ENCODE measurements around the gene SLC25A26.
A peak's percentile ranks its signal among the peaks of the same experiment; 100 is the strongest.
"Not testable (repeated sequence)": the region's sequence is repeated elsewhere in the genome, so short reads cannot be mapped to it uniquely, and the experiment has no call there.

The SLC25A26 gene

GRCh38 chr3:66220602-66221377 lies at the start of gene SLC25A26:
SLC25A26 (plus strand) TSS chr3:66221001; CDS start chr3:66221095, 94 bp downstream.
- peak; percentile 88 for DNase-seq

- no peak for DNase-seq
These were observed 48.4 kb upstream of the SLC25A26 start for GRCh38 chr3:66172394-66172793.

GRCh38 chr3:66177026-66177425 lies 43.8 kb upstream of the SLC25A26 start:
- DNase-seq = no peak

GRCh38 chr3:66178206-66178605 lies 42.6 kb upstream of the SLC25A26 start:
- DNase-seq = no peak

- no peak for DNase-seq
These were observed 41.0 kb upstream of the SLC25A26 start for GRCh38 chr3:66179793-66180192.

- no peak for DNase-seq
These were observed 39.0 kb upstream of the SLC25A26 start for GRCh38 chr3:66181764-66182163.

- DNase-seq = no peak
These were observed 38.6 kb upstream of the SLC25A26 start for GRCh38 chr3:66182246-66182645.

GRCh38 chr3:66186545-66186944 lies 34.3 kb upstream of the SLC25A26 start:
- no peak for DNase-seq

GRCh38 chr3:66195347-66195783 lies 25.4 kb upstream of the SLC25A26 start:
- DNase-seq = no peak

- DNase-seq = no peak
These were observed 24.2 kb upstream of the SLC25A26 start for GRCh38 chr3:66196633-66197032.

- no peak for DNase-seq
These were observed 22.2 kb upstream of the SLC25A26 start for GRCh38 chr3:66198437-66199088.

- no peak for DNase-seq
These were observed 21.7 kb upstream of the SLC25A26 start for GRCh38 chr3:66199089-66199473.

GRCh38 chr3:66200147-66200546 lies 20.7 kb upstream of the SLC25A26 start:
- no peak for DNase-seq

- DNase-seq = no peak
These were observed 20.0 kb upstream of the SLC25A26 start for GRCh38 chr3:66200786-66201185.

- no peak for DNase-seq
These were observed 17.5 kb upstream of the SLC25A26 start for GRCh38 chr3:66203275-66203674.

GRCh38 chr3:66206806-66207205 lies 14.0 kb upstream of the SLC25A26 start:
- DNase-seq = no peak

GRCh38 chr3:66208189-66208588 lies 12.6 kb upstream of the SLC25A26 start:
- no peak for DNase-seq

GRCh38 chr3:66210687-66211295 lies 10.0 kb upstream of the SLC25A26 start:
- no peak for DNase-seq

GRCh38 chr3:66211779-66212178 lies 9.0 kb upstream of the SLC25A26 start:
- no peak for DNase-seq

- no peak for DNase-seq
These were observed 5.7 kb upstream of the SLC25A26 start for GRCh38 chr3:66215106-66215505.

GRCh38 chr3:66220066-66220465 lies 735 bp upstream of the SLC25A26 start:
- DNase-seq = no peak

- DNase-seq = no peak
These were observed 3.4 kb downstream of the SLC25A26 start for GRCh38 chr3:66224220-66224619.

GRCh38 chr3:66226093-66226492 lies 5.3 kb downstream of the SLC25A26 start:
- DNase-seq = not testable (repeated sequence)

- no peak for DNase-seq
These were observed 6.2 kb downstream of the SLC25A26 start for GRCh38 chr3:66227051-66227450.
